HG03108 (cell line): ENCODE data around the gene CDCA4.
"Not testable (repeated sequence)": the region's sequence is repeated elsewhere in the genome, so short reads cannot be mapped to it uniquely, and the experiment has no call there.

ENCODE experiments used
- ATAC-seq: cut with Tn5 transposase; IDR thresholded peaks from one replicate; pipeline ENCODE4 v1.9.1; 2021; ENCODE audit warnings: moderate library complexity; ENCODE audit not compliant: unreplicated experiment

CDCA4 gene

DNA sequence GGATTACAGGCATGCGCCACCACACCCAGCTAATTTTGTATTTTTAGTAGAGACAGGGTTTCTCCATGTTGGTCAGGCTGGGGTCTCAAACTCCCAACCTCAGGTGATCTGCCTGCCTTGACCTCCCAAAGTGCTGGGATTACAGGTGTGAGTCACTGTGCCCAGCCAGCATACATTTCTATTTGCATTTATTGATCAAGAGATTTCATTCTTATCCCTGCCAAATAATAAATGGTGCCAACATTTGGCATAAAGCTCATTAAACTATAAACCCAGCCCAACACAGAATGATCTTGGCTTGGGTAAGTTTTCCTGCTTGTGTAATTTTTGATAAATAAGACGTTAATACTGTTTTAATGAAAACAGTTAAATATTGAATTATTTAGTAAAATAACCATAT is 14.7 kb upstream of the CDCA4 start:
- ATAC-seq: not testable (repeated sequence)

DNA sequence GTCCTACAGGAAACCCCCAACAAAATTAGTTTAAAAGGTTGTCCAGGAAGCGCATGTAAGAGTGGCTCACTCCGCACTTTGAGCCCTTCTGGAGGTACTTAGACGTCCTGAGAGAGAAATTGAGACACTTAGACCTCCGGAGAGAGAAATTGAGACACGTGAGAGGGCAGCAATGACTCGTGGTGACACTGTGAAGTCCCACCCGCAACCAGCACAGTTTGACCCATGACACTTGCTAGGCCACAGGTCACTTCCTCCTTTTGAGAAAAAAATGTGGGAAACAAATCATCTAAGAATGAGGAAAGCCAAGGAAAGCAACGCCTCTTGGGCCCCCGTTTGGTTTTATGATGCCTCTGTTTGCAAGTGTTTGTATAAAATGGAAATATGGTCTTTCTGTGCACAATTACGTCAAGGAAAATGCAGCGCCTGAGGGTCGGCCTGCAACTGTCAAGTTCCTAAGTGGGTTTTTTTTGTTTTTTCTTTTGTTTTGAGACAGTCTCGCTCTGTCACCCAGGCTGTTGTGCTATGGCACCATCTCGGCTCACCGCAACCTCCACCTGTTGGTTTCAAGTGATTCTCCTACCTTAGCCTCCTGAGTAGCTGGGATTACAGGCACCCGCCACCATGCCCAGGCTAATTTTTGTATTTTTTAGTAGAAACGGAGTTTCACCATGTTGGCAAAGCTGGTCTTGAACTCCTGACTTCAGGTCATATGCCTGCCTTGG is 13.6 kb upstream of the CDCA4 start:
- no peak for ATAC-seq

DNA sequence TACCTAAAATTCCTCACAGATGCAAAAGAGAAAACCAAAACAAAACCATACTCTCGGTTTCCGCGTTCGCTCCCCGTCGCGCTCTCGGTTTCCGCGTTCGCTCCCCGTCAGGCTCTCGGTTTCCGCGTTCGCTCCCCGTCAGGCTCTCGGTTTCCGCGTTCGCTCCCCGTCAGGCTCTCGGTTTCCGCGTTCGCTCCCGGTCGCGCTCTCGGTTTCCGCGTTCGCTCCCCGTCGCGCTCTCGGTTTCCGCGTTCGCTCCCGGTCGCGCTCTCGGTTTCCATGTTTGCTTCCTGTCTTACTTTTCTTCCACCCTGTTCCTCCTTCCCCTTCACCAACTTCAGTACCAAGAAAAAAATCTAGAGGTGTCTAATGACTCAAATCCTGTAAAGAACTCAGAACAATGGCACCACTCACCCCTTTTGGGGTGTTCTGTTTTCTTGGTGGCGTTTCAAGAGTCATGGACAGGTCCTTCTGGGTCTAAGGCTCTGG is 12.6 kb upstream of the CDCA4 start:
- ATAC-seq: not testable (repeated sequence)

DNA sequence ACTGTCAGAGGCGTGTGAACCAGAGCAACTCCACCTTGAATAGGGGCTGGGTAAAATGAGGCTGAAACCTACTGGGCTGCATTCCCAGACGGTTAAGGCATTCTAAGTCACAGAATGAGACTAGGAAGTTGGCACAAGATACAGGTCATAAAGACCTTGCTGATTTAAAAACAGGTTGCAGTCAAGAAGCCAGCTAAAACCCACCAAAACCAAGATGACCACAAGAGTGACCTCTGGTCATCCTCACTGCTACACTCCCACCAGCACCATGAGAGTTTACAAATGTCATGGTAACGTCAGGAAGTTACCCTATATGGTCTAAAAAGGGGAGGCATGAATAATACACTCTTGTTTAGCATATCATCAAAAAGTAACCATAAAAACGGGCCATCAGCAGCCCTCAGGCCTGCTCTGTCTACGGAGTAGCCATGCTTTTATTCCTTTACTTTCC is 11.6 kb upstream of the CDCA4 start:
- not testable (repeated sequence) for ATAC-seq

DNA sequence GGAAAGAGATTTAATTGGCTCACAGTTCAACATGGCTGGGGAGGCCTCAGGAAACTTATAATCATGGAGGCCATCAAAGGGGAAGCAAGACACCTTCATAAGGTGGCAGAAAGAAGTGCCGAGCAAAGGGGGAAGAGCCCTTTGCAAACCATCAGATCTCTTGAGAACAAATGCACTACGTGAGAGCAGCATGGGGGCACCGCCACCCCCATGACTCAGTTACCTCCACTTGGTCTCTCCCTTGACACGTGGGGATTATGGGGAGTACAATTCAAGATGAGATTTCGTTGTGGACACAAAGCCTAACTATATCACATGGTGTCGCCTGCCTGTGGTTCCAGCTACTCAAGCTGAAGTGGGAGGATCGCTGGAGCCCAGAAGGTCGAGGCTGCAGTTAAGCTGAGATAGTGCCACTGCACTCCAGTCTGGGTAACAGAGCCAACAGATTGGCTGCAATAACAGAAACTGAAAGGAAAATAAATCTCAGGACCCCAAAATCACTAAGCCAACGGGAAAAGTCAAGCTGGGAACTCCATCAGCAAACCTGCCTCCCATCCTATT is 10.0 kb upstream of the CDCA4 start:
- ATAC-seq: no peak

DNA sequence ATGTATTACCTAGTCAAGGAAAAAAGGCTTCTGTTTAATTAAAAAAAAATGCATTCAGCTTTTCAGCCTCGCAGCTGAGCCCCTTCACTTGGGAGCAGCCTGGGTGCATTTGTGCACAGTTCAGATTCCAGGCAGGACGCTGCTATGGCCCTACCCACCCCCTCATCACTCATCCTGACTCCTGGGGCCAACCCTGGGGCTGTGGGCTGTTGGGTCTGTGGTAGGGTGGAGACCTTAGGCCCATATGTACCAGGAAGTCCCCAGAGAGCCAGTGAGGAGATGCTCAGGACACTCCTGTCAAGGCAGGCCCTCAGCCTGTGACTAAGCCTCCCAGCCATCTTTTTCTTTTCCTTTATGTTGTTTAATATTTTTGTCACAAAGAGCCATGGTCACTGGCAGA is 9.3 kb upstream of the CDCA4 start:
- ATAC-seq: no peak

DNA sequence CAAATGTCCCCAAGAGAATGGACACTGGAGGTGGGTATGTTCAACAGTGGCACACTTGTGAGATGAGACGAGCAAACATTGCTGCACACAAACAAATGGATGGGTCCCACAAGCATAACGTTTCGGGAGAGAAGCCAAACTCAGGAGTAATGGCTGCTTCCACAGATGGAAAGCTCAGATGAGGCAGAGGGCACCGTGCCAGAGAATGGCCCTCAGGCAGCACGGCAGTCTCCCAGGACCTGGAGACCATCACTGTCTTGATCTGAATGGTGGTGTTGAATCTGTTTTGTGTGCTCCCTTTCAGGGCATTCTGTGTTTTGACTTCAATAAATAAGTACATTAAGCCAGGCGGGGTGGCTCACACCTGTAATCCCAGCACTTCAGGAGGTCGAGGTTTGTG is 8.5 kb upstream of the CDCA4 start:
- ATAC-seq: no peak

DNA sequence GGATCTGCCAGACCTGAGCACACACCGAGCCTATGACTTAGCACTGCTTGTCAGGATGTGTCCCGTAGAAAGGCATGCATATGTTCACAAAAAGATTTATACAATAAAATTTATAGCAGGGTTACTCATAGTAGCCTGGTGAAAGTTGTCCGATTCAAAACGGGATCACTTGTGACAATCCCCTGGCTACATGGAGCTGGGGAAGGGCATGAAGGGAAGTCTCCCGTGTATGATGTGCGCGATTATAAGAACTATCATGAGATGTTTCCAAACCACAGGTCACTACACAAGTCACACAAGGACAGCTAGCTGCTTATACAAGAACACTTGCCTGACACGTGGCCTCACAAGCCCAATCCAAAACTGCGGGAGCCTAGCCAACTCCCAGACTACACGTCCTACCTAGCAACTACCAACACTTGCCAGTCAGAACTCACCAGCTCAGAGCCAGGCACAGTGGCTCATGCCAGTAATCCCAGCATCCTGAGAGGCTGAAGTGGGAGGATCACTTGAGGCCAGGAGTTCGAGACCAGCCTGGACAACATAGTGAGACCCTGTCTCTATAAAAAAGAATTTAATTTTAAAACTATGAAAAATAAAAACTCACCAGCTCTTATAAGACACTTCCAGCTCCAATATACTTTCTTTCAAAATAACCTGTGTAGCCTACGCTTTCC is 7.5 kb upstream of the CDCA4 start:
- ATAC-seq: no peak

DNA sequence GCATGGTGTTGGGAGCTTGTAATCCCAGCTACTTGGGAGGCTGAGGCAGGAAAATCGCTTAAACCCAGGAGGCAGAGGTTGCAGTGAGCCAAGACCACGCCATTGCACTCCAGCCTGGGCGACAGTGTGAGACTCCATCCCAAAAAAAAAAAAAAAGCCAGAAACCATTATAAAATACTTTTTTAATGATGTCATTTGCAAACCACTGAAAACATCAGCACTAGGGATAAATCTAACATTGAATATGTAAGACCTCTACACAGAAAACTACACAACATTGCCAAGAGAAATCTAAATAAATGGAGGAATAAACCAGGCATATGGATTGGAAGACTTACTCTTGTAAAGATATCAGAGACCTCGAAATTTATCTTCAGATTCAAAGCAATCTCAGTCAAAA is 6.8 kb upstream of the CDCA4 start:
- not testable (repeated sequence) for ATAC-seq

DNA sequence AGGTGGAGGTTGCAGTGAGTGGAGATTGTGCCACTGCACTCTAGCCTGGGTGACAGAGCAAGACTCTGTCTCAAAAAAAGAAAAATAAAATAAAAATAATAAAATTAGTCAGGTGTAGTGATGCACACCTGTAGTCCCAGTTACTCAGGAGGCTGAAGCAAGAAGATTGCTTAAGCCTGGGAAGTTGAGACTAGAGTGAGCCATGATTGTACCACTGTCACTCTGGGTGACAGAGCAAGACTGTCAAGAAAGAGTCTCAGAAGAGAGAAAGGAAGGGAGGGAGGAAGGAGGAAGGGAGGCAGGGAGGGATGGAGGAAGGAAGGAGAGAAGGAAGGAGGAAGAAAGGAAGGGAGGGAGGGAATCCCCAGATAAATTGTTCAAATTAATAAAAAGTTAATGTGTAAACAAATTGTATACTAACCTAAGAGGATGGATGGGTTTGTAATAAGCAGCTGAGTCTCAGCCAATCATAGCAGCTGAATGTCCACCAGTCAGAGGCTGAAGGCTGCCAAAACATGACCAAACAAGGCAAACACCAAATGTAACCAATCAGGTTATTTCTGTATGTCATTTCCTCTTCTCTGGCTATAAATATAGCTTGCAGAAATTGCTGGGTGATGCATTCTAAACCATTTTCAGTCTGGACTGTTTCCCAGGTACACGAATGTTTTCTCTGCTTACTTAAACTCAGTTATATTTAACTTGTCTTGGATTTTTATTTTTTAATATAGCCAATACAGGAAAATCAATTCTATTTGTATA is 6.1 kb upstream of the CDCA4 start:
- no peak for ATAC-seq

DNA sequence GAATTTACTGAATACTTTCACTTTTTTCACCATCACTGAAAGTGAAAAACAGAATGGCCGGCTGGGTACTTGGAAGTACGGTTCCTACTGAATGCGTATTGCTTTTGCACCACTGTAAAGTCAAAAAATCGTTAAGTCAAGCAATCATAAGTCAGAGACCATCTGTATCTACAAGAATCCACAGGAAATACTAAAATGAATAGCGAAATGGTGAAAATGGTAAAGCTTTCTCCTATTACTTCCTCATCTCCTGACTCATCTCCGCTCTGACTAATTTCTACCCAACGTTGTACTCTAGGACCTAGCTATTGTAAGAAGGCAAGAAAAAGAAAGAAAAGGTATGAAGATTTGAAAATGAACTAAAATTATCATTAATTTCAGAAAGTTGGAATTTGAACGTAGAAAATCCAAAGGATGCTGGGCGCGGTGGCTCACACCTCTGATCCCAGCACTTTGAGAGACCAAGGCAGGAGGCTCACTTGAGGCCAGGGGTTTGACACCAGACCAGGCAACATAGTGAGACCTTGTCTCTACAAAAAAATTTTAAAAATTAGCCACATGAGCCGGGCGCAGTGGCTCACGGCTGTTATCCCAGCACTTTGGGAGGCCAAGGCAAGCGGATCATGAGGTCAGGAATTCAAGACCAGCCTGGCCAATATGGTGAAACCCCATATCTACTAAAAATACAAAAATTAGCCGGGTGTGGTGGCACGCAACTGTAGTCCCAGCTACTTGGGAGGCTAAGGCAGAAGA is 5.3 kb upstream of the CDCA4 start:
- no peak for ATAC-seq

DNA sequence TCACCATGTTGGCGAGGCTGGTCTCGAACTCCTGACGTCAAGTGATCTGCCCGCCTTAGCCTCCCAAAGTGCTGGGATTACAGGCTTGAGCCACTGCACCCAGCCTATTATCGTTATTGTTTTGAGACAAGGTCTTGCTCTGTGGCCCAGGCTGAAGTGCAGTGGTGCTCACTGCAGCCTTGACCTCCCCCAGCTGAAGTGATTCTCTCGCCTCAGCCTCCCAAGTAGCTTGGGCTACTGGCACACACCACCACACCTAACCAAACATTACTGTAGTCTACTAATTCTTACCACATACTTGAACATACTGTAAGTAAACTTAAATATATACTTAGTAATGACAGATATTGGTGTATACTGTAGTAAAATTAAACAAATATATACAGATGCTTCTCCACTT is 4.5 kb upstream of the CDCA4 start:
- ATAC-seq: no peak

DNA sequence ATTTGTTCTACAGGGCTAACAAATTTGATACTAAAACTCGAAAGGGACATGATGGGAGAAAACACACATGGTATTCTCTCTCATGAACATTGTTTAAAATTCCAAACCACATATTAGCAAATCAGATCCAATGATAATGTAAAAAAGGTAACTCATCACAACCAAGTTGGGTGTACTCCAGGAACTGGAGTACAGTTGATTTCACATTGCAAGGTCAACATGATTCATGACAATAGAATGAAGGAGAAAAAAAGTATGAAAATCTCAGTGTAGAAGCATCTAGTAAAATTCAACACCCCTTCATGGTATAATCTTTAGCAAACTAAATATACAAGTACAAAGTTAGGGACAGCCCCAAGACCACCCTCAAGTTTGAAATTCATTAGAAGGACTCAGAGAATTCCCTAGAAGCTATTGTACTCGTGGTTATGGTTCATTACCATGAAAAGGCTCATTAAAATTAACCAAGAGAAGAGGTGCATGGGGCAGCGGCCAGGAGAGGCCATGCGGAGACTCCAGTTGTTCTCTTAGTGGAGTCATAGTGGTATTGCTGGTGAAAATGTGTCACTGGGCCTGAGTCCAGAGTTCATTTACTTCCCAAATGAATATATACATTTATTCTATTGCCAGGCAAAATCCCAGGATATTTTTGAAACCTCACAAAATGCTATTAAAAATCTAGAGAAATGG is 3.1 kb upstream of the CDCA4 start:
- no peak for ATAC-seq

DNA sequence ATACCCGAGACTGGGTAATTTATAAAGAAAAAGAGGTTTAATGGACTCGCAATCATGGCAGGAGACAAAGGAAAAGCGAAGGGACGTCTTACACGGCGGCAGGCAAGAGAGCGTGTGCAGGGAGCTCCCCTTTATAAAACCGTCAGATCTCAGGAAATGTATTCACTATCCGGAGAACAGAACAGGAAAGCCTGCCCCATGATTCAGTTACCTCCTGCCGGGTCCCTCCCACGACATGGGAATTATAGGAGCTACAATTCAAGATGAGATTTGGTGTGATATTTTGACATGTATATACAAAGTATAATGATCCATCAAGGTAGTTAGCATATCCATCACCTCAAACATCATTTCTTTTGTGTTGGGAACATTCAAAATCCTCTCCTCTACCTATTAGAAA is 2.3 kb upstream of the CDCA4 start:
- no peak for ATAC-seq

DNA sequence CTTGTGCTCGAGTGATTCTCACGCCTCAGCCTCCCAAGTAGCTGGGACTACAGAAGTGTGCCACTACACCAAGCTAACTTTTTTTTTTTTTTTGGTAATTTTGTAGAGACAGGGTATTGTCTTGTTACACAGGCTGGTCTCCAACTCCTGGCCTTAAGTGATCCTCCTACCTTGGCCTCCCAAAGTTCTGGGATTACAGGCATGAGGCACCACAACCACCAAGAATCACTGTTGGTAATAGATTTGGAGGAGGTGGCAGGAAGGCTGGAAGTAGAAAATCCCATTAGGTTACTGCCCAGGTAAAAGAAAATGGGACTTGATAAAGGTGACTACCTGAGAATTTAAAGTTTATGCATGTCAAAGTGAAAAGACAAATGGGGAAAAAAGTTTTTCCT is 1.4 kb upstream of the CDCA4 start:
- no peak for ATAC-seq

DNA sequence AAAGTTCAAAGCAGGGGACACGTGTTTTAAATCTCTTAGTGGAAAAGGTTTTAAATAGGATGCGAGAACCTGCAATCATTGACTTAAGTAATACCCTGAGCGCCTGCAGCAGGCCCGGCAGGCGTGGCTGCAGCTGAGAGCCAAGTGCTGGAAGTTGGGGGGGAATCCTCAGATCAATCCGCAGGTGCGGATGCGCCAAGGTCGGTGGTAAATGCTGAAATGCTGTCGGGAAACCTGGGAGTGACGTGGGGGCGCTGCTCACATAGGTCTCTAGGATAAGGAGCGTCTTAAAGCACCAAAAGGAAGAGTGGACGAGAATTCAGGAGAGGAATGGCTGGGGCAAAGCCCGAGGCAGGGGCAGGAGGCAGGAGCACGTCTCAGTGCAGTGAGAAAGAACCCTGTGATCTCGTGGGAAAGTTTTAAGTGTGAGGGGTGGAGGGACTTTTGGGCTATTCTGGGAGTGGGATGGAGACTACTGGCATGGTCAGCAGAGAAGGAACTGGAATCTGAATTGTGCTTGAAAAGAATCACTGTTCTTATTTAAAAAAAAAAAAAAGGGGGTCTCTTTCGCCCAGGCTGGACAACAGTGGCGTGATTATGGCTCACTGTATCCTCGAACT is 883 bp upstream of the CDCA4 start:
- no peak for ATAC-seq

DNA sequence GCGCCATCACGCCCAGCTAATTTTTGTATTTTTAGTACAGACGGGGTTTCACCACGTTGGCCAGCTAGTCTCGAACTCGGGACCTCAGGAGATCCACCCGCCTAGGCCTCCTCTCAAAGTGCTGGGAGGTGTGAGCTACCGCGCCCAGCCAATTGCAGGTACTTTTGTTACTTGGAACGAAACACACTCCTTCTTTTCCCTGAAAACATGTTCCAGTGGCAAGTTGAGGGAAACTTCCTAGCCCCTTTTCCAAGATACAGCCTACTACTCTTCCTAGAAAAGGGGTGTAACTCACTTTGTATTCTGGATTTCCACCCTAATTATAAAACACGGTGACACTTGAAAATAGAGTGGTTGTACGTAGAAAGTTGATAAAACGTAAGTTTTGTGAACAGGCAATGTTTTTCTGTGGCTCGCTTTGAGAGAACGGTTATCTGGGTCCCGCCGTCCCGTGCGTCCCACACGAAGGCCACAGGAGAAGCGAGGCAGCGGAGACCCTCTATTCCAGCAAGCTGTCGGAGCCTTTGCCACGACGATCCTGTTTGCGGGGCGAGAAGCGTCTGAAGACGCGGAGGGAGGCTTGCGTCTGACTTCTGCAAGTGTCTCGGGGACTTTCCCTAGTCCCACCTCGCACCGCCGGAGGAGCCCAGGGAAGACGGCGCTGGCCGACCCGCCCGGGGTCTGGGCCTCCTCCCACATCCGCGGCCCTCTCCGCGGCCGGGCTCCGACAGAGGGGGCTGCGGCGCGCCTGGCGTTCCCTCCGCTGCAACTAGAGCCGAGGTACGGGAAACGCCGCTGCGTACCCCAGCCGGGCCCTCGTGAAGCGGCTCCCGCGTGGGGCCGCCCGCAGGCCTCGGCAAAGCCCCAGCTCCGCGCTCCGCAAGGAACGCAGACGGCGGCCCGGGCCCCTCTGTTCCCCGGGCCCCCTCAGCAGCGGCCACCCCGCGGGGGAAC is 745 bp downstream of the CDCA4 start:
- ATAC-seq: peak; percentile 12

DNA sequence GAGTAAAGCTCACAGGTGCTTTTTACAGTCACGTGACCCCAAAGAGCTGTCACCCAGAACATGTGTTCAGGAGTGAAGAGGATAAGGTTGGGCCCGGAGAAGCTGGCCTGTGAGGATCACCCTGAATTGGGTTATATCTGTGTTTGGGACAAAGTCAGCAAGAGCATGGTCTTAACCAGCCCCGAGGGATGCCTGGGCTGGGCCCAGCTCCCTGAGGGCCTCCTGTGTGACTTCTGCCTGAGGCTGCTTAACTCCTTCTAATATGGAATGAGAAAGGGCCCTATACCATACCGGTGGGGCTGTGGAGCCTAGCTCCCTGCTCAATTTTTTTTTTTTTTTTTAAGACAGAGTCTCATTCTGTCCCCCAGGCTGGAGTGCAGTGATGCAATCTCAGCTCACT is 2.5 kb downstream of the CDCA4 start:
- no peak for ATAC-seq

DNA sequence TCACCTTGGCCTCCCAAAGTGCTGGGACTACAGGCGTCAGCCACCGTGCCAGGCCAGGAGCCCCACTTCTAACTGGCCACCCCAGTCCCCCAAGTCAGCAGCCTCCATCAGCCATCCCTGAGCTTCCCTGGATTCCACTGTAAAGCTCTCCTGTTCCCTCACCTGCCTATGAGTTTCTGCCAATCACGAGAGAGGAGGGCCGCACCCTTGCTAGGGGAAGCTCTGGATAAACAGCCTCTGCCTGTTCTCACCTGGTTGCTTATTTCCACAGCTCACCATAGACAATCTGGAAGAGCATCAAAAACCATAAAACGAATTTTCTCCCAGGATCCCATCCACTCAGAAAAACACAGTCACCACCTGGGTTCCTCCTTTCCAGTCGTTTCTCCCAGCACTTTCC is 5.0 kb downstream of the CDCA4 start:
- ATAC-seq: no peak
